22Rv1 (cell line): Measurements from ENCODE around the gene FAM3D.

Experiments used
- CTCF ChIP-seq: fragments of 450-650 bp; IDR thresholded peaks from 2 replicates; pipeline ENCODE4 v1.5.1; 2017; ENCODE audit warnings: mild to moderate bottlenecking
- ZFX ChIP-seq: fragments of 450-650 bp; IDR thresholded peaks from 2 replicates; pipeline ENCODE4 v1.6.1; 2017; ENCODE audit warnings: antibody characterized with exemption, borderline replicate concordance

GRCh38 chr3:58629629-58630028 is 36.9 kb downstream of the FAM3D start:
- no peak for TF ChIP-seq CTCF
- no peak for TF ChIP-seq ZFX
